Loucy (cell line): ENCODE results near the gene FN3KRP.

Source experiments
- H2AFZ ChIP-seq: fragments of 200-600 bp; sonication (generic); 2 replicates; pipeline ENCODE4 v1.6.0; 2016; ENCODE audit warnings: antibody characterized with exemption, mild to moderate bottlenecking, low read length, moderate library complexity
- H3F3A ChIP-seq: fragments of 200-600 bp; 2 replicates; pipeline ENCODE4 v1.6.0; 2016; ENCODE audit warnings: antibody characterized with exemption, low read depth, mild to moderate bottlenecking
- H3K27me3 ChIP-seq: fragments of 200-600 bp; sonication (generic); 2 replicates; pipeline ENCODE4 v1.6.1; 2014; ENCODE audit warnings: low read length, mild to moderate bottlenecking; ENCODE audit not compliant: insufficient read depth, poor library complexity, severe bottlenecking
- H3K36me3 ChIP-seq: fragments of 200-600 bp; sonication (generic); 2 replicates; pipeline ENCODE4 v1.6.1; 2016; ENCODE audit warnings: low read length; ENCODE audit not compliant: insufficient read depth
- H3K4me1 ChIP-seq: fragments of 200-600 bp; sonication (generic); 2 replicates; pipeline ENCODE4 v1.5.1; 2014; ENCODE audit warnings: low read length, mild to moderate bottlenecking; ENCODE audit not compliant: insufficient read depth, poor library complexity, severe bottlenecking
- H3K4me2 ChIP-seq: fragments of 200-600 bp; sonication (generic); 2 replicates; pipeline ENCODE4 v1.6.0; 2014; ENCODE audit warnings: antibody characterized with exemption, low read length, low read depth, mild to moderate bottlenecking; ENCODE audit not compliant: poor library complexity, severe bottlenecking
- H3K4me3 ChIP-seq: fragments of 200-600 bp; sonication (generic); 2 replicates; pipeline ENCODE4 v1.5.1; 2014; ENCODE audit warnings: low read length, mild to moderate bottlenecking, mixed read lengths; ENCODE audit not compliant: poor library complexity, severe bottlenecking
- H3K79me2 ChIP-seq: fragments of 200-600 bp; sonication (generic); 2 replicates; pipeline ENCODE4 v1.6.1; 2014; ENCODE audit warnings: low read length; ENCODE audit not compliant: insufficient read depth
- H3K9ac ChIP-seq: fragments of 200-600 bp; sonication (generic); 2 replicates; pipeline ENCODE4 v1.6.0; 2014; ENCODE audit warnings: mild to moderate bottlenecking, low read depth, low read length, moderate library complexity; ENCODE audit not compliant: poor library complexity, severe bottlenecking
- H3K9me2 ChIP-seq: fragments of 200-600 bp; sonication (generic); replicated peaks from 2 replicates; pipeline ENCODE4 v1.6.1; 2016; ENCODE audit warnings: low read depth, low read length, mixed read lengths
- H3K9me3 ChIP-seq: fragments of 200-600 bp; sonication (generic); 2 replicates; pipeline ENCODE4 v1.6.1; 2014; ENCODE audit warnings: mild to moderate bottlenecking, antibody characterized with exemption, low read length, low read depth; ENCODE audit not compliant: insufficient read depth
- H4K20me1 ChIP-seq: fragments of 200-600 bp; sonication (generic); 2 replicates; pipeline ENCODE4 v1.6.0; 2014; ENCODE audit warnings: antibody characterized with exemption, low read length, mild to moderate bottlenecking; ENCODE audit not compliant: insufficient read depth, poor library complexity, severe bottlenecking
- CTCF ChIP-seq: fragments of 200-600 bp; sonication (generic); conservative IDR thresholded peaks from 2 replicates; pipeline ENCODE4 v1.5.1; 2014; ENCODE audit warnings: mild to moderate bottlenecking, antibody characterized with exemption, low read length
- EZH2phosphoT487 ChIP-seq: fragments of 200-600 bp; IDR thresholded peaks from 2 replicates; pipeline ENCODE4 v1.6.1; 2018; ENCODE audit warnings: antibody characterized with exemption, mild to moderate bottlenecking, moderate library complexity, borderline replicate concordance

FN3KRP gene

DNA sequence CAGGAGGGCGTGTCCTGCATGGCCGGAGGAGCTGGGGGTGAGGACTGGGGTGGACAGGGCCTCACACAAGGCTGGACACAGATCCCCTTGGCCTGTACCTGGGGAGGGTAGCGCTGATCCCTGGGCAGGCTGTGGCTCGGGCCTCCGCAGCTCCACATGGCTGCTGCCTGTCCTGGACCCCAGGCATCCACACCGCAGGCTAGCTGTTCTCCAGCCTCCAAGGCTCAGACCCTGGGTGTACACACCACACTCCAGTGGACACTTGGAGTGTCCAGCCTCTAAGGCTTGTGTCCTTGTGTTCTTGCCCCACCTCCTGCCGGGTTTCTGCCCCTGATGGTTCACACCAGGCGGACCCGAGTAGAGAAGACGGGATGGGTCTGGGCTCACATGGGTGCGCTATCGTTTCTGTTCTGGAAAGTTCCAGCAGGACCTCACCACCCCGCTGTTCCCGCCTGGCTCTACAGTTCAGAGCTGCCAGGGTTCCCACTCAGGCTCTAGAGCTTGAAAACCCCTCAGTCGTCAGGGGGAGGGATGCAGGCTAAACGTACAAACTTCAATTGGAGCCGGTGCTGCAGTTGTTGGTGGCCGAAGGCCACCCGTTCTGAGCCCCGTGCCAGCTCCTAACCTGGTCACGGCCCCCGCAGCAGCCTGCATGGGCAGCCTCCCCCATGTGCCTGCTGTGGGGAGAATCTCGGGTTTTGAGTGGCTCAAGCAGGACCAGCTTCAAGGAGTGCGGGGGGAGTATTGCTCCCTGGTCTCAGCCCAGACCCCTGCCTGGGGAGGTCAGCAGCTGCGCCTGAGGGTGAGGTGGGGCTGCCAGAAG, 6.6 kb upstream of the FN3KRP start:
- Histone ChIP-seq H3K9ac (no peak overlapping the region), H3K36me3 (no peaks in the 10 kb centered on the region), H2AFZ (no peak overlapping the region), H3K4me1 (no peaks in the 10 kb centered on the region), H3K27me3 (no peaks in the 10 kb centered on the region), H3K9me3 (no peaks in the 10 kb centered on the region), H3K4me2 (no peak overlapping the region), H3K4me3 (no peak overlapping the region), H3K79me2 (no peaks in the 10 kb centered on the region), H3F3A (no peaks in the 10 kb centered on the region), H4K20me1 (no peaks in the 10 kb centered on the region), H3K9me2 (no peaks in the 10 kb centered on the region)
- TF ChIP-seq EZH2phosphoT487, result no peak
- TF ChIP-seq CTCF, result no peak

DNA sequence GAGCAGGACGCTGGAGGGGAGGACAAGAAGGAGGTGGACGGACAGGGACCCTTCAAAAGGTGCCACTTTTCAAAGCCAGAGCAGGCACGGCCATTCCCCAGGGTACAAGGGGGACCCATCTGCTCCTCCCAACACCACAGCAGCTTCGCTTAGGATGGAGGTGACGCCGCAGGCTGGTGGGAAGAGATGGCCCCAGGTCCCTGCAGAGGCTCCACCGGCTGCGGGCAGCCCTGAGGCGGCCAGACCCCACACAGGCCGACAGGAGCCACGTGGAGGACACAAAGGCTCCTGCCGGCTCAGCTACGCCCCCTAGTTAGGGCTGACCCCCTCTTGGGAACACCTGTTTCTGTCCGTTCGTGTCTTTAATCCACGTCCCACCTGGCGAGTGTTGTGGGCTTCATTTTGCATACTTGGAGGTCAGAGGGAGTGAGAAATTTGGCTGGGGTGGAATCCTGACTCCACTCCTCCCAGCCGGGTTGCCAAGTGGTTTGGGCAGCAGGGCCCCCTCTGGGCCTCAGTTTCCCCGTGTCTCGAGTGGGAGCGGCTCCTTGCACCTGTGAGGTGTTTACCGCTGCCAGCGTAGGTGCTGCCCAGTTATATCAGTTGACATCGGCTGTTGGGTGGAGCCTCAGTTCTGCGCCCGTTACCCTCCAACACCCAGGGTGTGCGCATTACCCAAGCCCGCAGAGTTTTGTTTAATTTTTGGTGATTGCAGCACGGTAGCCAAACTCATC, 5.8 kb upstream of the FN3KRP start:
- H3K4me1 ChIP-seq, result peaks cover under 1% of the 10 kb centered on the region
- no peak overlapping the region for H3K9ac ChIP-seq

More for the DNA sequence above, 5.8 kb upstream of the FN3KRP start:
- Histone ChIP-seq H3K79me2 (no peaks in the 10 kb centered on the region), H3K4me3 (no peak overlapping the region), H3K27me3 (no peaks in the 10 kb centered on the region), H3K4me2 (no peak overlapping the region), H3K9me2 (no peaks in the 10 kb centered on the region), H3K9me3 (no peaks in the 10 kb centered on the region), H2AFZ (no peak overlapping the region), H3F3A (no peaks in the 10 kb centered on the region), H3K36me3 (no peaks in the 10 kb centered on the region), H4K20me1 (no peaks in the 10 kb centered on the region)
- TF ChIP-seq EZH2phosphoT487 (no peak), CTCF (0 out of 2 replicates have a peak, but pooled peaks have one; percentile 9)
